NCI-H2107 treated with DMSO at 0.1 percent for 48 hours (cell line): ENCODE data around the gene SLC7A6OS.
"Not testable (repeated sequence)": the region's sequence is repeated elsewhere in the genome, so short reads cannot be mapped to it uniquely, and the experiment has no call there.

Experiments used
- DNase-seq: peaks from one replicate; lab custom pipeline; 2025; ENCODE audit not compliant: unreplicated experiment; lab: John Stamatoyannopoulos, UW

The SLC7A6OS gene

GRCh38 chr16:68299571-68300453, 10.9 kb downstream of the SLC7A6OS start:
- no peak for DNase-seq

GRCh38 chr16:68298907-68299561, 11.7 kb downstream of the SLC7A6OS start:
- DNase-seq: no peak

- no peak for DNase-seq
These were observed 12.4 kb downstream of the SLC7A6OS start for GRCh38 chr16:68298312-68298711.

GRCh38 chr16:68297908-68298307, 12.8 kb downstream of the SLC7A6OS start:
- DNase-seq: no peak

- no peak for DNase-seq
These were observed 14.1 kb downstream of the SLC7A6OS start for GRCh38 chr16:68296693-68297092.

GRCh38 chr16:68296291-68296690, 14.5 kb downstream of the SLC7A6OS start:
- no peak for DNase-seq

- DNase-seq: no peak
These were observed 18.3 kb downstream of the SLC7A6OS start for GRCh38 chr16:68292425-68292824.

GRCh38 chr16:68291227-68291626, 19.5 kb downstream of the SLC7A6OS start:
- no peak for DNase-seq

- no peak for DNase-seq
These were observed 20.3 kb downstream of the SLC7A6OS start for GRCh38 chr16:68290450-68290849.

- no peak for DNase-seq
These were observed 21.0 kb downstream of the SLC7A6OS start for GRCh38 chr16:68289621-68290329.

- no peak for DNase-seq
These were observed 21.5 kb downstream of the SLC7A6OS start for GRCh38 chr16:68289202-68289601.

GRCh38 chr16:68288796-68289195, 21.9 kb downstream of the SLC7A6OS start:
- DNase-seq: not testable (repeated sequence)

GRCh38 chr16:68288252-68288650, 22.5 kb downstream of the SLC7A6OS start:
- DNase-seq: no peak

GRCh38 chr16:68287276-68288251, 23.2 kb downstream of the SLC7A6OS start:
- no peak for DNase-seq

GRCh38 chr16:68286153-68287074, 24.3 kb downstream of the SLC7A6OS start:
- DNase-seq: no peak

GRCh38 chr16:68285683-68286082, 25.1 kb downstream of the SLC7A6OS start:
- no peak for DNase-seq

GRCh38 chr16:68284847-68285246, 25.9 kb downstream of the SLC7A6OS start:
- no peak for DNase-seq

- no peak for DNase-seq
These were observed 26.7 kb downstream of the SLC7A6OS start for GRCh38 chr16:68283801-68284598.

GRCh38 chr16:68283346-68283745, 27.4 kb downstream of the SLC7A6OS start:
- DNase-seq: no peak
